GM12865 (cell line): Measurements from ENCODE around the gene STMN1.

Experiments used
- DNase-seq: peaks from one replicate; pipeline ENCODE4 v3.0.0; 2010; ENCODE audit warnings: low read depth
- H3K4me3 ChIP-seq: 2 replicates; pipeline ENCODE4 v1.5.1; 2011; ENCODE audit warnings: mild to moderate bottlenecking, low read depth, low read length, control low read depth
- TF ChIP-seq, protein P1 (sequence below): IDR thresholded peaks from 2 replicates; pipeline ENCODE4 v1.5.1; 2011; ENCODE audit warnings: low read length, control low read depth, low read depth, inconsistent platforms; ENCODE audit not compliant: insufficient read depth; ENCODE audit errors: missing control alignments

STMN1 gene

DNA sequence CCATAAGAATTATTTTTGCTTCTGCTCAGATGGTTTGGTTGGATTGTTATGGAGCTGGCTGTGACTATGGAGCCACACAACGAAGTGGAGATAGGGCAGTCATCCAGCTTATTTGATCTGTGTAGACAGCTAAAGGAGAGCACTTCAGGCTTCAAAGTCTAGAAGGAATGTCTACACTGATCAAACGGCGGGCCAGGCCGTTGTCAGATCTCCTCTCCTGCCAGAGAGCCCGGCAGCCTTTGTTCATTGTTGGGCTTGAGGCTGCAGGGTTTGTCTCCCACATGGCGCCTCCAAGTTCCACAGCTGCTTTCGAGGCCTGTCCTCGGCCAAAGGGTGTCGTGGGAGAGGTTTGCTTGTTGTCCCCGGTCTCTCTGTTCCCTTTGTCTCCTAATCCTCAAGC lies 2.8 kb upstream of the STMN1 start:
- no peak for DNase-seq
- no peak overlapping the region for H3K4me3 ChIP-seq
- TF ChIP-seq, protein P1, sequence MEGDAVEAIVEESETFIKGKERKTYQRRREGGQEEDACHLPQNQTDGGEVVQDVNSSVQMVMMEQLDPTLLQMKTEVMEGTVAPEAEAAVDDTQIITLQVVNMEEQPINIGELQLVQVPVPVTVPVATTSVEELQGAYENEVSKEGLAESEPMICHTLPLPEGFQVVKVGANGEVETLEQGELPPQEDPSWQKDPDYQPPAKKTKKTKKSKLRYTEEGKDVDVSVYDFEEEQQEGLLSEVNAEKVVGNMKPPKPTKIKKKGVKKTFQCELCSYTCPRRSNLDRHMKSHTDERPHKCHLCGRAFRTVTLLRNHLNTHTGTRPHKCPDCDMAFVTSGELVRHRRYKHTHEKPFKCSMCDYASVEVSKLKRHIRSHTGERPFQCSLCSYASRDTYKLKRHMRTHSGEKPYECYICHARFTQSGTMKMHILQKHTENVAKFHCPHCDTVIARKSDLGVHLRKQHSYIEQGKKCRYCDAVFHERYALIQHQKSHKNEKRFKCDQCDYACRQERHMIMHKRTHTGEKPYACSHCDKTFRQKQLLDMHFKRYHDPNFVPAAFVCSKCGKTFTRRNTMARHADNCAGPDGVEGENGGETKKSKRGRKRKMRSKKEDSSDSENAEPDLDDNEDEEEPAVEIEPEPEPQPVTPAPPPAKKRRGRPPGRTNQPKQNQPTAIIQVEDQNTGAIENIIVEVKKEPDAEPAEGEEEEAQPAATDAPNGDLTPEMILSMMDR = no peak

DNA sequence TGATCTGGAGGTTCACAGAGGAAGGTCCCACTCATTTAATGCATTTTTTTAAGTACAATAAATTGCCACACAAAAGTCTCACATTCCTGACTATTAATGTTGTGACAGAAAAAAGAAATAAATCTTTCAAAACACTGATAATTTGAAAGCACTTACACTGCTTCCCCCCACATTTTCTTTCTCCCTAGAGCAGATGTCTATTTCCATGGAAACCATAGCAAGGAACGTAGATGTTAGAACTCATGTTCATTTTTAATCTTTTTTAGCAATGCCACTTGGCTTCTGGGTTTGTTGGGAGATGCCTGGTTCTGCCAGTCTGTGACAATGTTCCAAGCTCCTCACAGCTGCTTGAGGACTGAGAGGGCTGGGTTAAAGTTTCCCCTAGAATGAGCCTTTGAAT lies 1.9 kb upstream of the STMN1 start:
- TF ChIP-seq, protein P1 = no peak
- DNase-seq = no peak
- no peak overlapping the region for H3K4me3 ChIP-seq

DNA sequence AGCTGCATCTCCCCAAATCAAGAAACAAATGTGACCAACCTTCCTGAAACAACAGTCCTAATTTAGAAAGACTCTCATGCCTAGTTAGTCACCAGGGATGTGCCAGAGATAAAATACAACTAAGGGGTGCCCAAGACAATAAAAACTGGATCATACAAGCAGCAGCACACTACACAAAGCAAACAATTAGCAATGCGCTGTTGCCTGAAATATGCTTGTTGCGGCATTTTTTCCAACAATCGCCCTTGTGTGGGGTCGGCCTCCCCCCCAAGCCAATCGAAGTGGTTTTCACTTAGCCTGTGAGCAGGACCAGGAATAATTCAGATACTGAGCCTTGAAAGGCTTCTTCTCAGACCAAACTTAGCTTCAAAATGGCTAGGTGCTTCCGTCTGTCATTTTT lies 1.4 kb upstream of the STMN1 start:
- TF ChIP-seq, protein P1 = no peak
- DNase-seq = no peak
- H3K4me3 ChIP-seq = no peak overlapping the region

DNA sequence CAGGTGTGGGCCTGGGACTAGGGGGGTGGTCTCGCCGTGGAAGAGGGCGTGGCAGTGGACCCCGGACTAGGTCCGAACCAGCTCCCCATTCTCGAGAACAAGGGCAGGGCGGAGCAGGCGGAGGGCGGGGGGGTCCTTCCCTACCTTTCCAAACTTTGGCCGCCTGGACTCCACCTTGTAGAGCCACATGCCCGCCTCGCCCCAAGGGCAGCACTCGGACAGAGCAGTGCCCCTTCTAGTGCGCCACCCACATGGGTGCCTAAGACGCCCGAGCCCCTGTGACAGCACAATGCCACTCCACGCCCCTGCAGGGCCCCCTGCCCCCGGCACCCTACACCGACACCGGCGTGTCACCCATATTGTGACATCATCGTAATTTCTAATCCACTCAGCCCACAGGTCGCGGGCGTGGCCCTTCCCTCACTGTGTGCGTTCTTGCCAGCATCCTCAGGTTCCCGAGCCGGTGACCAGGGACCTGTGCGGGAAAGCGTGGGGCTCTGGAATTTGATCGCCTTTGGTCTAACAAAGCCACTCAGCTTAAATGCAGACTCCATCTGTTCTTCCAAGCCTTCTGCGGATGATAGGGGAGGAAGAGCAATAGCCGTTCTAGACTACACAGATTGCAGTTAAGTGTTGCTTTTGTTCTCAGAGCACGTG lies 553 bp upstream of the STMN1 start:
- no peak for DNase-seq
- peak overlapping the region; percentile 78 for H3K4me3 ChIP-seq
- TF ChIP-seq, protein P1 = no peak

DNA sequence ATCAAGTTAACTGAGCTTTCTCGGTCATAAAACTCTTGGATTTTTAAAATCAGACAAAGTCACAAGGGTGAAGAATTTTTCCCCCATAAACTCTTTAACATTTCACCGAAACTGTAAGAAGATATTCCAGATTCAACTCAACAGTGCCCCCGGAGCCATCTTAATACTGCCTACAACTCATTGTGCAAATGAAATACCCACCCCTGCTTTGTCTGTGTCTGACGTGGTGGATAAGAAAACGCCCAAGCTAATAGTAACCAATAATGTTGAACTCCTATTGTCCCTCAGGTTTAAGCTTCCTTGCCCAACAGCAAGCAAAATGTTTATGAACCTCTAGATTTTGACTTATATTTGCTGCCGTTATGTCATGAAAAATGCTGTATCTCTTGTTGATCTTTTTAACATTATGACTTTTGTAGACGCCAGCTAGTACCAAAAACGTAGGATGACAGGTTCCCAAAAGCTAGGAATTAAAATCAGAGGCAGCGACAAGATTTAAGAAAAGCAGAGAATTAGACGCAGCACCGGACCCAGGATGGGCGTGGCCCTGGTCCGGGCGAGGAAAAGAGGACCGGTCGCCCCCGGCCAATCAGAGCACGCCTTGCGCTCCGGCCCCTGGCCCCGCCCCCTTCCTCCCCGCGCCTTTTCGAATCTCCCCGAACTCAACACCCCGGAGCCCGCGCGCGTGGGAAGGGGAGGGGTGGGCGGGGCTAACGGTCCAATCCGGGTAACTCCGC lies 1.1 kb downstream of the STMN1 start:
- peak; percentile 97 for DNase-seq
- peak overlapping the region; percentile 78 for H3K4me3 ChIP-seq
- TF ChIP-seq, protein P1 = no peak

DNA sequence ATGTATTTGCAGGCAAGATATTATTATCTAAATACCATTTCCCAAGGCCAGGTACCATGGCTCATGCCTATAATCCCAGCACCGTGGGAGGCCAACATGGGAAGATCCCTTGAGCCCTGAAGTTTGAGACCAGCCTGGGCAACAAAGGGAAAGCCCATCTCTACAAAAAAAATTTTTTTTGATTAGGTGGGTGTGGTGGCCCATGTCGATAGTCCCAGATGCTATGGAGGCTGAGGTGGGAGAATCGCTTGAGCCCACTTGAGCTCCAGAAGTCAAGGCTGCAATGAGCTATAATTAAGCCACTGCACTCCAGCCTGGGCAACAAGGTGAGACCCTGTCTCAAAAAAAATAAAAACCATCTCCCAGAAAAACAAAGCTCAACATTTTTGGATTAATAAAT lies 2.2 kb downstream of the STMN1 start:
- no peak for DNase-seq
- TF ChIP-seq, protein P1 = no peak
- H3K4me3 ChIP-seq = peak overlapping the region; percentile 78

DNA sequence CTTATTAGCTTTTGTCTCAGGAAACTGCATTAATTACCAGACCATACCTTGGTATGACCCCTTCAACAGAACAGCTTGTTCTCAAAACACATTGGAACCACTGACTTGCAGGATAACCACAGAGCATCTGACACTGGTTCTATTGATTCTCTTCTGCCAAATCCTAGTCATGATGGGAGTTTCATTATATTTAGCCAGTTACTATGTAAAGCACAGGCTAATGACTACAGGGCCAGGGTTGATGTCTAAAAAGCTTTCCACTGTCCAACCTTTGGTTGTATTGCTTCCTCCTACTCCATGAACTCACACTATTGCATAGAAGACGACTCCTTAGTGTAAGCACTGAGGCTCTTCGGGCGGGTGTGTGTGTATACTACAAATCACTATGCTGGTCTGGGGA lies 3.8 kb downstream of the STMN1 start:
- DNase-seq = no peak
- H3K4me3 ChIP-seq = no peak overlapping the region
- TF ChIP-seq, protein P1 = no peak
